Activated naive CD8-positive, alpha-beta T cell treated with anti-CD3 and anti-CD28 coated beads, Interleukin-2, amount 10 ng/mL, durations not matched to agents 7 days and 5 days (primary cell): Measurements from ENCODE around the gene DSE. TPM values are rescaled to one million over a fixed set of nuclear protein-coding genes. Genes with fewer than 3 reads are reported as not detected.
"Not testable (repeated sequence)": the region's sequence is repeated elsewhere in the genome, so short reads cannot be mapped to it uniquely, and the experiment has no call there.

Source experiments
- ATAC-seq: fragments of 150-1000 bp; cut with Tn5 transposase; one replicate; pipeline ENCODE4 v1.10.0; 2021; ENCODE audit warnings: low read depth, moderate library complexity
- POLR2A ChIA-PET: fragments of 350-600 bp; sonication (Branson Sonifier 250); formaldehyde crosslinking; loops from one replicate; lab custom pipeline; 2021; ENCODE audit warnings: antibody characterized with exemption; lab: Charles Lee
- DNase-seq: peaks from one replicate; pipeline ENCODE4 v3.0.0; 2021
- H3K27ac Mint-ChIP-seq: one replicate; pipeline ENCODE4 v1.8.0; 2022; ENCODE audit warnings: mild to moderate bottlenecking, mixed read lengths
- H3K27me3 Mint-ChIP-seq: one replicate; pipeline ENCODE4 v1.8.0; 2022; ENCODE audit warnings: mild to moderate bottlenecking, moderate library complexity, mixed read lengths
- H3K36me3 Mint-ChIP-seq: one replicate; pipeline ENCODE4 v1.8.0; 2021; ENCODE audit warnings: mild to moderate bottlenecking, mixed read lengths
- H3K4me1 Mint-ChIP-seq: one replicate; pipeline ENCODE4 v1.8.0; 2021; ENCODE audit warnings: mixed read lengths
- H3K4me3 Mint-ChIP-seq: one replicate; pipeline ENCODE4 v1.8.0; 2022; ENCODE audit warnings: mild to moderate bottlenecking, moderate library complexity, mixed read lengths
- H3K9me3 Mint-ChIP-seq: one replicate; pipeline ENCODE4 v1.8.0; 2021; ENCODE audit warnings: mixed read lengths
- total RNA-seq, 2 experiments: library from RNA; stranded (reverse); gene quantifications; one replicate each; pipeline ENCODE4 v1.2.3, GENCODE V29; 2021

Gene DSE
- total RNA-seq: 1 to 10 TPM; 3.9 to 4.1 TPM

- H3K9me3 Mint-ChIP-seq: no peaks in the 10 kb centered on the region
- POLR2A ChIA-PET: interaction anchor here (1.1 to 1.4 kb wide), 2 partner anchors 73 to 91 kb away, joined by 3 to 5 read pairs; partner anchors contain the start of gene TSPYL1
- peaks cover 40% of the 10 kb centered on the region for H3K27me3 Mint-ChIP-seq
- peak within 1 kb of the TSS; percentile 77 for H3K4me3 Mint-ChIP-seq
- H3K27ac Mint-ChIP-seq: no peak within 1 kb of the TSS
- H3K36me3 Mint-ChIP-seq: no peaks in the 10 kb centered on the region
- H3K4me1 Mint-ChIP-seq: peaks cover 7% of the 10 kb centered on the region
- peak; percentile 71 for DNase-seq
- peak; percentile 76 for ATAC-seq
Observed at GRCh38 chr6:116370760-116371119, at the start of gene DSE. Gene DSE (plus strand): TSS chr6:116370947. CDS start chr6:116399251, 28,304 bp downstream.

- H3K4me3 Mint-ChIP-seq, POLR2A ChIA-PET, H3K27me3 Mint-ChIP-seq, ATAC-seq, DNase-seq, H3K27ac Mint-ChIP-seq, H3K36me3 Mint-ChIP-seq, H3K4me1 Mint-ChIP-seq, H3K9me3 Mint-ChIP-seq: not testable (repeated sequence)
Observed at GRCh38 chr6:116321933-116322332, 48.8 kb upstream of the DSE start.

- Mint-ChIP-seq H3K27me3 (no peaks in the 10 kb centered on the region), H3K4me3 (no peak overlapping the region), H3K4me1 (no peaks in the 10 kb centered on the region), H3K27ac (no peak overlapping the region), H3K36me3 (no peaks in the 10 kb centered on the region), H3K9me3 (no peaks in the 10 kb centered on the region)
- no peak for ATAC-seq
- DNase-seq: no peak
- POLR2A ChIA-PET: no interaction called here
Observed at GRCh38 chr6:116323863-116324262, 46.9 kb upstream of the DSE start.

GRCh38 chr6:116325634-116326132, 45.1 kb upstream of the DSE start:
- H3K4me1 Mint-ChIP-seq, H3K4me3 Mint-ChIP-seq, POLR2A ChIA-PET, H3K27me3 Mint-ChIP-seq, H3K9me3 Mint-ChIP-seq, ATAC-seq, H3K36me3 Mint-ChIP-seq, H3K27ac Mint-ChIP-seq, DNase-seq: not testable (repeated sequence)

GRCh38 chr6:116326181-116326671, 44.5 kb upstream of the DSE start:
- H3K27ac Mint-ChIP-seq: no peak overlapping the region
- H3K4me3 Mint-ChIP-seq: no peak overlapping the region
- H3K27me3 Mint-ChIP-seq: no peaks in the 10 kb centered on the region
- H3K36me3 Mint-ChIP-seq: no peaks in the 10 kb centered on the region
- H3K4me1 Mint-ChIP-seq: no peaks in the 10 kb centered on the region
- ATAC-seq: no peak
- POLR2A ChIA-PET: no interaction called here
- no peak for DNase-seq
- H3K9me3 Mint-ChIP-seq: no peaks in the 10 kb centered on the region

- Mint-ChIP-seq H3K4me1 (no peaks in the 10 kb centered on the region), H3K27ac (no peak overlapping the region), H3K27me3 (no peaks in the 10 kb centered on the region), H3K9me3 (no peaks in the 10 kb centered on the region), H3K4me3 (no peak overlapping the region), H3K36me3 (no peaks in the 10 kb centered on the region)
- DNase-seq (no peak), ATAC-seq (no peak)
- POLR2A ChIA-PET: no interaction called here
Observed at GRCh38 chr6:116326996-116327395, 43.8 kb upstream of the DSE start.

- no peaks in the 10 kb centered on the region for H3K27me3 Mint-ChIP-seq
- POLR2A ChIA-PET: no interaction called here
- DNase-seq: no peak
- no peaks in the 10 kb centered on the region for H3K4me1 Mint-ChIP-seq
- no peak overlapping the region for H3K27ac Mint-ChIP-seq
- no peak overlapping the region for H3K4me3 Mint-ChIP-seq
- no peaks in the 10 kb centered on the region for H3K9me3 Mint-ChIP-seq
- ATAC-seq: no peak
- no peaks in the 10 kb centered on the region for H3K36me3 Mint-ChIP-seq
Observed at GRCh38 chr6:116327803-116328527, 42.8 kb upstream of the DSE start.

GRCh38 chr6:116328528-116328903, 42.2 kb upstream of the DSE start:
- H3K9me3 Mint-ChIP-seq: no peaks in the 10 kb centered on the region
- no peaks in the 10 kb centered on the region for H3K36me3 Mint-ChIP-seq
- no peak overlapping the region for H3K27ac Mint-ChIP-seq
- H3K4me1 Mint-ChIP-seq: no peaks in the 10 kb centered on the region
- no peaks in the 10 kb centered on the region for H3K27me3 Mint-ChIP-seq
- no peak for ATAC-seq
- POLR2A ChIA-PET: no interaction called here
- no peak overlapping the region for H3K4me3 Mint-ChIP-seq
- no peak for DNase-seq

- POLR2A ChIA-PET: no interaction called here
- Mint-ChIP-seq H3K9me3 (peaks cover 2% of the 10 kb centered on the region), H3K4me1 (no peaks in the 10 kb centered on the region), H3K36me3 (no peaks in the 10 kb centered on the region), H3K27ac (no peak overlapping the region), H3K4me3 (no peak overlapping the region), H3K27me3 (no peaks in the 10 kb centered on the region)
- DNase-seq (no peak), ATAC-seq (no peak)
Observed at GRCh38 chr6:116329156-116329555, 41.6 kb upstream of the DSE start.

- no peak overlapping the region for H3K27ac Mint-ChIP-seq
- ATAC-seq: no peak
- H3K4me1 Mint-ChIP-seq: no peaks in the 10 kb centered on the region
- no peak for DNase-seq
- peaks cover 2% of the 10 kb centered on the region for H3K9me3 Mint-ChIP-seq
- POLR2A ChIA-PET: no interaction called here
- H3K36me3 Mint-ChIP-seq: no peaks in the 10 kb centered on the region
- H3K4me3 Mint-ChIP-seq: no peak overlapping the region
- H3K27me3 Mint-ChIP-seq: no peaks in the 10 kb centered on the region
Observed at GRCh38 chr6:116330511-116330910, 40.2 kb upstream of the DSE start.

- POLR2A ChIA-PET: no interaction called here
- no peak for DNase-seq
- H3K36me3 Mint-ChIP-seq: no peaks in the 10 kb centered on the region
- H3K4me3 Mint-ChIP-seq: no peak overlapping the region
- ATAC-seq: no peak
- no peaks in the 10 kb centered on the region for H3K4me1 Mint-ChIP-seq
- H3K27me3 Mint-ChIP-seq: no peaks in the 10 kb centered on the region
- no peak overlapping the region for H3K27ac Mint-ChIP-seq
- peaks cover 2% of the 10 kb centered on the region for H3K9me3 Mint-ChIP-seq
Observed at GRCh38 chr6:116332096-116332495, 38.7 kb upstream of the DSE start.

GRCh38 chr6:116334638-116335409, 35.9 kb upstream of the DSE start:
- H3K9me3 Mint-ChIP-seq, DNase-seq, H3K27ac Mint-ChIP-seq, H3K36me3 Mint-ChIP-seq, POLR2A ChIA-PET, ATAC-seq, H3K4me3 Mint-ChIP-seq, H3K4me1 Mint-ChIP-seq, H3K27me3 Mint-ChIP-seq: not testable (repeated sequence)

GRCh38 chr6:116335612-116336215, 35.0 kb upstream of the DSE start:
- H3K27me3 Mint-ChIP-seq: no peaks in the 10 kb centered on the region
- no peaks in the 10 kb centered on the region for H3K4me1 Mint-ChIP-seq
- no peak overlapping the region for H3K4me3 Mint-ChIP-seq
- H3K27ac Mint-ChIP-seq: no peak overlapping the region
- H3K9me3 Mint-ChIP-seq: peaks cover 2% of the 10 kb centered on the region
- H3K36me3 Mint-ChIP-seq: no peaks in the 10 kb centered on the region
- ATAC-seq (no peak), DNase-seq (no peak)
- POLR2A ChIA-PET: no interaction called here
